ENCODE results near the gene SEPSECS. TPM values are rescaled to one million over a fixed set of nuclear protein-coding genes. Genes with fewer than 3 reads are reported as not detected.

Gene SEPSECS
- polyA plus RNA-seq, 1 experiment: 2.6 TPM

GRCh38 chr4:25095837-25096236 lies 64.4 kb downstream of the SEPSECS start:
- Histone ChIP-seq H3K4me3 (ENCODE audit: low read depth, low read length) (no peak overlapping the region), H3K36me3 (ENCODE audit: control insufficient read depth, insufficient read depth, low read length) (no peaks in the 10 kb centered on the region), H3K27me3 (ENCODE audit: control insufficient read depth, insufficient read depth, low read length) (no peaks in the 10 kb centered on the region; the same call in none of the 2 replicates)
- ChIA-PET POLR2A (no interaction called here), CTCF (no interaction called here)
- no peak for TF ChIP-seq CTCF (IDR thresholded peaks at IDR 0.05; ENCODE audit: insufficient read depth, low read depth, low read length)
- no peak for DNase-seq (ENCODE audit: low read depth)

- Histone ChIP-seq H3K36me3 (ENCODE audit: control insufficient read depth, insufficient read depth, low read length) (no peaks in the 10 kb centered on the region), H3K27me3 (ENCODE audit: control insufficient read depth, insufficient read depth, low read length) (peaks cover 9% of the 10 kb centered on the region), H3K4me3 (ENCODE audit: low read depth, low read length) (no peak overlapping the region)
- TF ChIP-seq CTCF (IDR thresholded peaks at IDR 0.05; ENCODE audit: insufficient read depth, low read depth, low read length): no peak
- ChIA-PET CTCF (interaction anchor here (0.8 to 1.2 kb wide), 2 partner anchors 13 to 40 kb away, joined by 3 read pairs; no protein-coding TSS in a partner anchor), POLR2A (no interaction called here)
- DNase-seq (ENCODE audit: low read depth): no peak
Observed at GRCh38 chr4:25092139-25092538, 68.1 kb downstream of the SEPSECS start.

- TF ChIP-seq CTCF (IDR thresholded peaks at IDR 0.05; ENCODE audit: insufficient read depth, low read depth, low read length): no peak
- ChIA-PET CTCF (no interaction called here), POLR2A (no interaction called here)
Observed at GRCh38 chr4:25090516-25090915, 69.7 kb downstream of the SEPSECS start.

GRCh38 chr4:25089051-25089763 lies 71.0 kb downstream of the SEPSECS start:
- no peak for DNase-seq (ENCODE audit: low read depth)
- H3K36me3 ChIP-seq (ENCODE audit: control insufficient read depth, insufficient read depth, low read length): no peaks in the 10 kb centered on the region
- CTCF ChIA-PET: interaction anchor here (0.6 kb wide), 1 partner anchor 14 kb away, joined by 3 read pairs; no protein-coding TSS in a partner anchor
- H3K27me3 ChIP-seq (ENCODE audit: control insufficient read depth, insufficient read depth, low read length): peaks cover 16% of the 10 kb centered on the region
- POLR2A ChIA-PET: no interaction called here
- H3K4me3 ChIP-seq (ENCODE audit: low read depth, low read length): no peak overlapping the region
- no peak for TF ChIP-seq CTCF (IDR thresholded peaks at IDR 0.05; ENCODE audit: insufficient read depth, low read depth, low read length)

More at GRCh38 chr4:25090516-25090915, 69.7 kb downstream of the SEPSECS start:
- Histone ChIP-seq H3K4me3 (ENCODE audit: low read depth, low read length) (no peak overlapping the region), H3K27me3 (ENCODE audit: control insufficient read depth, insufficient read depth, low read length) (peaks cover 13% of the 10 kb centered on the region), H3K36me3 (ENCODE audit: control insufficient read depth, insufficient read depth, low read length) (no peaks in the 10 kb centered on the region)
- DNase-seq (ENCODE audit: low read depth): no peak

- CTCF ChIA-PET: interaction anchor here (0.6 to 1.0 kb wide), 2 partner anchors 29 to 148 kb away, joined by 3 read pairs; no protein-coding TSS in a partner anchor
- POLR2A ChIA-PET: no interaction called here
- no peak for DNase-seq (ENCODE audit: low read depth)
- peak overlapping the region; percentile 26 for H3K4me3 ChIP-seq (ENCODE audit: low read depth, low read length)
- no peak for TF ChIP-seq CTCF (IDR thresholded peaks at IDR 0.05; ENCODE audit: insufficient read depth, low read depth, low read length)
- H3K27me3 ChIP-seq (ENCODE audit: control insufficient read depth, insufficient read depth, low read length): peaks cover 16% of the 10 kb centered on the region
- no peaks in the 10 kb centered on the region for H3K36me3 ChIP-seq (ENCODE audit: control insufficient read depth, insufficient read depth, low read length)
Observed at GRCh38 chr4:25088093-25088952, 71.9 kb downstream of the SEPSECS start.
